ENCODE results near the gene HNRNPDL. TPM values are rescaled to one million over a fixed set of nuclear protein-coding genes. Genes with fewer than 3 reads are reported as not detected.
A peak's percentile ranks its signal among the peaks of the same experiment; 100 is the strongest.

Gene HNRNPDL
- polyA plus RNA-seq, 3 donors = 89.8 to 294 (median 112) TPM

DNA sequence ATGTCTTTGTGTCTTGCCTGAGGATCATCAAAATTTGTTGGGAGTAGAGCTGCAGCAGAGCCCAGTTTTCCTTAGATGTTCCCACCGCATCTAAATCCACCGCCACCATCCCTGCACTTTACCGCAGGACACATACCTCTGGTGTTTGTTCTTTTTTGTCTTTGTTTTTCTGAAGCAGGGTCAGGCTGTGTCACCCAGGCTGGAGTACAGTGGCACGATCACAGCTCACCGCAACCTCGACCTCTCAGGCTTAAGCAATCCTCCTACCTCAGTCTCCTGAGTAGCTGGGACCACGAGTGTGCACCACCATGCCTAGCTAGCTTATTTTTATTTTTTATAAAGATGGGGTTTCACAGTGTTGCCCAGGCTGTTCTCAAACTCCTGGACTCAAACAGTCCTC lies 4.7 kb upstream of the HNRNPDL start:
- TF ChIP-seq, protein P1, sequence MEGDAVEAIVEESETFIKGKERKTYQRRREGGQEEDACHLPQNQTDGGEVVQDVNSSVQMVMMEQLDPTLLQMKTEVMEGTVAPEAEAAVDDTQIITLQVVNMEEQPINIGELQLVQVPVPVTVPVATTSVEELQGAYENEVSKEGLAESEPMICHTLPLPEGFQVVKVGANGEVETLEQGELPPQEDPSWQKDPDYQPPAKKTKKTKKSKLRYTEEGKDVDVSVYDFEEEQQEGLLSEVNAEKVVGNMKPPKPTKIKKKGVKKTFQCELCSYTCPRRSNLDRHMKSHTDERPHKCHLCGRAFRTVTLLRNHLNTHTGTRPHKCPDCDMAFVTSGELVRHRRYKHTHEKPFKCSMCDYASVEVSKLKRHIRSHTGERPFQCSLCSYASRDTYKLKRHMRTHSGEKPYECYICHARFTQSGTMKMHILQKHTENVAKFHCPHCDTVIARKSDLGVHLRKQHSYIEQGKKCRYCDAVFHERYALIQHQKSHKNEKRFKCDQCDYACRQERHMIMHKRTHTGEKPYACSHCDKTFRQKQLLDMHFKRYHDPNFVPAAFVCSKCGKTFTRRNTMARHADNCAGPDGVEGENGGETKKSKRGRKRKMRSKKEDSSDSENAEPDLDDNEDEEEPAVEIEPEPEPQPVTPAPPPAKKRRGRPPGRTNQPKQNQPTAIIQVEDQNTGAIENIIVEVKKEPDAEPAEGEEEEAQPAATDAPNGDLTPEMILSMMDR (IDR thresholded peaks at IDR 0.05) = no peak
- no CpG with 5 or more reads among the region's 7 CpGs for WGBS (ENCODE audit: insufficient coverage)
- Histone ChIP-seq H3K27ac (ENCODE audit: low read depth in 1 of 2, low read length in 2 of 2) (no peak overlapping the region), H3K4me1 (ENCODE audit: control insufficient read depth in 1 of 2, insufficient read depth in 2 of 2, low read length in 2 of 2) (peaks cover 8 to 15% of the 10 kb centered on the region in 2 donors), H3K9ac (ENCODE audit: insufficient read depth, low read length, poor library complexity, severe bottlenecking) (no peak overlapping the region), H2AFZ (ENCODE audit: insufficient read depth, low read depth, low read length, poor library complexity, severe bottlenecking) (no peak overlapping the region), H3K4me2 (replicated peaks; ENCODE audit: extremely low read depth, low read length, poor library complexity, severe bottlenecking) (no peak overlapping the region), H3K79me2 (ENCODE audit: insufficient read depth, low read length) (peaks cover 96% of the 10 kb centered on the region), H3K9me3 (replicated peaks in 1 of 2; ENCODE audit: control insufficient read depth in 1 of 2, insufficient read depth in 1 of 2, low read length in 2 of 2) (no peaks in the 10 kb centered on the region), H4K20me1 (ENCODE audit: insufficient read depth, low read length) (peaks cover 37% of the 10 kb centered on the region), H3K36me3 (replicated peaks in 1 of 2; ENCODE audit: control insufficient read depth in 1 of 2, insufficient read depth in 2 of 2, low read length in 2 of 2) (no peaks in the 10 kb centered on the region), H3K4me3 (replicated peaks in 1 of 3; ENCODE audit: low read depth in 2 of 3, low read length in 3 of 3) (no peak overlapping the region), H3K27me3 (ENCODE audit: control insufficient read depth in 2 of 2, insufficient read depth in 2 of 2, low read length in 2 of 2) (no peaks in the 10 kb centered on the region)
- H3K4me1 Mint-ChIP-seq = peaks cover 37% of the 10 kb centered on the region
- no peak overlapping the region for H3K4me3 Mint-ChIP-seq
- H3K36me3 Mint-ChIP-seq = peaks cover 12 to 29% of the 10 kb centered on the region in 2 donors
- H3K27ac Mint-ChIP-seq = no peak overlapping the region
- no peaks in the 10 kb centered on the region for H3K27me3 Mint-ChIP-seq (ENCODE audit: low read depth in 3 of 3)
- H3K9me3 Mint-ChIP-seq = peaks cover 0 to 2% (median 0%) of the 10 kb centered on the region in 7 donors
- DNase-seq = no peak
- intact Hi-C loops (cut with micrococcal nuclease) = loop anchor here (10.0 kb wide), 2 partner anchors 150 to 470 kb away; partner anchors contain the start of gene THAP9 (in 1 of the 2)

DNA sequence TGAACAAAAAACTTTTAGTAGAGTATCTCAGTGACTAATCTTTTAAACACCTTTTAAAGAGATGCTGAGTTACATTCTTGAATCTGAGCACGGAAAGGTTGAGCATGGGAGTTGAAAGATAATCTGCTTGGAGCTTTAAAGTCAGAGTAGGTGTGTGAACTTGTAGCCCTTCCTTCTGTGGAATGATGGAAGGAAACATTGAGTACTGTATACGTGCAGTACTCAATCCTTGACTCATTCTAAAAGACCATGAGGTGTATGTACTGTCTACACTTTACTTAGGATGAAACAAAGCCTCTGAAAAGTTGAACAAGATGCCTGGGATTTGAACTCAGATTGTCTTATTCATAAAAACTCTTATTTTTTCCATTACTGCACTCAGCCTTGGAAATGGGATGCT lies 3.5 kb upstream of the HNRNPDL start:
- Histone ChIP-seq H2AFZ (ENCODE audit: insufficient read depth, low read depth, low read length, poor library complexity, severe bottlenecking) (no peak overlapping the region), H3K9me3 (replicated peaks in 1 of 2; ENCODE audit: control insufficient read depth in 1 of 2, insufficient read depth in 1 of 2, low read length in 2 of 2) (no peaks in the 10 kb centered on the region), H3K4me2 (replicated peaks; ENCODE audit: extremely low read depth, low read length, poor library complexity, severe bottlenecking) (no peak overlapping the region), H3K36me3 (replicated peaks in 1 of 2; ENCODE audit: control insufficient read depth in 1 of 2, insufficient read depth in 2 of 2, low read length in 2 of 2) (no peaks in the 10 kb centered on the region), H3K27me3 (ENCODE audit: control insufficient read depth in 2 of 2, insufficient read depth in 2 of 2, low read length in 2 of 2) (no peaks in the 10 kb centered on the region), H3K79me2 (ENCODE audit: insufficient read depth, low read length) (peaks cover 89% of the 10 kb centered on the region), H3K9ac (ENCODE audit: insufficient read depth, low read length, poor library complexity, severe bottlenecking) (no peak overlapping the region), H3K27ac (ENCODE audit: low read depth in 1 of 2, low read length in 2 of 2) (peak overlapping the region in 1 of 2 donors; percentile 8), H3K4me1 (ENCODE audit: control insufficient read depth in 1 of 2, insufficient read depth in 2 of 2, low read length in 2 of 2) (peaks cover 8 to 15% of the 10 kb centered on the region in 2 donors), H3K4me3 (replicated peaks in 1 of 3; ENCODE audit: low read depth in 2 of 3, low read length in 3 of 3) (no peak overlapping the region), H4K20me1 (ENCODE audit: insufficient read depth, low read length) (peaks cover 38% of the 10 kb centered on the region)
- Mint-ChIP-seq H3K4me3 (no peak overlapping the region), H3K36me3 (peaks cover 12 to 29% of the 10 kb centered on the region in 2 donors), H3K4me1 (peaks cover 32% of the 10 kb centered on the region), H3K27ac (no peak overlapping the region), H3K9me3 (peaks cover 0 to 2% (median 0%) of the 10 kb centered on the region in 7 donors), H3K27me3 (ENCODE audit: low read depth in 3 of 3) (no peaks in the 10 kb centered on the region)
- TF ChIP-seq, protein P1 (IDR thresholded peaks at IDR 0.05) = no peak
- no CpG with 5 or more reads among the region's 2 CpGs for WGBS (ENCODE audit: insufficient coverage)
- no peak for DNase-seq
- intact Hi-C loops (cut with micrococcal nuclease) = loop anchor here (10.0 kb wide), 2 partner anchors 149 to 471 kb away; partner anchors contain the start of gene THAP9 (in 1 of the 2)
